Measurements from ENCODE around the gene IP6K2. TPM values are rescaled to one million over a fixed set of nuclear protein-coding genes. Genes with fewer than 3 reads are reported as not detected.
A peak's percentile ranks its signal among the peaks of the same experiment; 100 is the strongest.

The IP6K2 gene
- total RNA-seq, 1 experiment from 2014 or later: 69.2 TPM

DNA sequence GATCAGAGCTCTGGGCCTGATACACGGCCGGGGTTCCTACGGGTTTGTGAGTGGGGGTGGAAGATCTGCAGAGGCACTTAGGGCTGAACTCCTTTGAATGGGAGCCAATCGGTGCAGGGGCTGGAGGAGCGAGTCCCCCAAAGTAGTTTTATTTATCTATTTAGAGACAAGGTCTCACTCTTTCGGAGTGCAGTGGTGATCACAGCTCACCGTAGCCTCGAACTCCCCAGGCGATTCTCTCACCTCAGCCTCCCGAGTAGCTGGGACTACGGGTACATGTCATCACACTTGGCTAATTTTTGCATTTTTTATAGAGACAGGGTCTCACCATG, 52.7 kb downstream of the IP6K2 start:
- no peak for DNase-seq (ENCODE audit: low read depth)

DNA sequence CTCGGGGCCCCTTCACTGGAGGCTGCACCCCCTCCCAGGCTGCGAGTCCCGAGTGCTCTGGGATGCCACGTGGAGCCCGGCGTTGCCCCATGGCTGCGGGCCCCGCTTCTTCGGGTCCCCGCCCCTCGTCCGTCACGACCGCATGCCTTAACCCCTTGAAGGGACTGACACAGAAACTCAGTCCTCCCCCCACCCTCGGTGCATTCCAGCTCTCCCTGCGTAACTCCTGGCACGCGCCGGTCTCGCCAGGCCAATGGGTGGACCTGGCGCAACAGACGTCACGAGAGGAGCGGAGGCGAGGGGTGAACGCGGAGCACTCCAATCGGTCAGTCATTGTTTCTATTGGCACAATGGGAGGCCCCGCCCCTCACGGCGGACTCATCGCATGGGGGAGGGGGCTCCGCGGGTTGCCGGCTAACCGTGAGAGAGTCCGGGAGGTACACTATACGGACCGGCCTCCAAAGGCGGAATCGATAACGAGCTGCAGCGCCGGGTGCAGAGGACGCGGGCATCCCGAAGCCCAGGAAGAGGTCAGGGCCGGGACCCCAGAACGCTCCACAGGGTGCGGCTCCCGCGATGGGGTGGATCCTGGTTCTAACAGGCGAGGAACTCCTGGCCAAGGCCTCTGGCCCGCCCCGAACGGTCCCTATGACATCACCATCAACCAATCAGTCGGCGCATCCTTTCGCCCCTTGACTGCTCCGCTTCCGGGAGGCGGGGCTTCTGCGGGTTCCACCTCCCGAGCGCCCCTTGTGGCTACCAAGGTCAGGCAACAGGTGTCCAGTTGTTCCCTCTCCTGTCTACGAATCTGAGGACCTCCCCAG, 53.3 kb downstream of the IP6K2 start:
- peak; percentile 99 for DNase-seq (ENCODE audit: low read depth)

DNA sequence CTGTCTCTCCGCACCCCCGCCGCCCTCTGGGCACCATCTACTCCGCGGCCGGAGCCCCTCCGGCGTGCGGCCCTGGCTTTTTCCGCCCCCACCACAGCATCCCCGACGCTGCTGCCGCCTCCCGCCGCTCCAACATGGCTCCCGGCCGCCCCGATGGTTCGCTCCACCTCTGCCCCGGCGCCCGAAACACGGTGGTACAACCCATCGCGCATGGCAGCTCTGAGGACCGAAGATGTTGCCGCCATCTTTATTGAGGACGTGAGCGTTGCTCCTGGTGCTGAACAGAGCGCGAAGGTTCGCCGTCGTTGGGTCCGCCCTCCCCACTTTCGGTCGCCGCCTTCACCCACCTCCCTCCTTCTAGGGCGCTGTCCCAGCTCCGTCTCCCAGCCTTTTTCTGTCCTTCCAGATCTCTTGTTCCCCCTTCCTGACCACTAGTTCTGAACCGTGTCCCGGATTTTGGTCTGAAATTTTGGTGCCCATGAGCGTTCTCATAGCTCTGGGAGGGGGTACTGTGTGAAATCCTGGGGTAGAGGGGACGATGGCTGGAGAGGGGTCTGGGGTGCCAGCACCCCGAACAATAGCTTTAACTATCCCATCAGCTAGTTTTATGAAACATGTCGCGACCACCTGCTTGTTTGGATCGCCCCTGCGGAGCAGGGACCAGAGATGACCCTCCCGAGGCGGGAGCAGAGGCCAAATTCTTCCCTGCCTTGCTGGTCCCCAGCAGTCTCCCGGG, 54.1 kb downstream of the IP6K2 start, which contains the start of gene CELSR3:
CELSR3 (minus strand) TSS at position 134 of the 736 bp plus-strand sequence. CDS start 252 bp downstream, outside the sequence.
- DNase-seq (ENCODE audit: low read depth): peak; percentile 93

DNA sequence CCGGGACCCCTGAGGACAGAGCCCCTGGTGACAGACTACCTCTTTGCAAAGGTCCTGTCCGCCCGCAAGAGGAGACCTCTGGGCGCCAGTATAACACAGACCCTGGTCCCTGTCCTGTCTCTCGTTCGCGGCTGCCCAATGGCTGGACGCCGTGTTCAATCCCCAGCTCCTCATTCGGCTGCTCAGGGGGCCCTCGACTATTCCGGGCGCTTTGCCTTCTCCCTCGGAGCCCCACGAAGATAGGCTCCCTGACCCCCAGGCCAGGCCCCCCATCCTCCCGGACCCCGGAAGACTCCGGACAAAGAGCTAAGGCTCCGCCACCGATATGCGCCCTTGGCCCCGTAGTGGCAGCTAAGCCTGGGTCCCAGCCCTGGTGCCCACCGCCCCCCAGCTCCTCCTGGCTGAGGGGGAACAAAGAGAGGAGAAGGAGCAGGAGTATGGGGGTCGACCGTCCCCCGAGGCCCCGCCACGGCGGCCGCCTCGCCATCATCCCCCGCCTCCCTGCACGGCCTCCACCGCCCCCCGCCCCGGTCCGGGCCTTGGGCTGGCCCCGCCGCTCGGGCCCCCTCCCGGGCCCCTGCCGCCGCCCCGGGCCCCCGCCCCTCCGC, 54.8 kb downstream of the IP6K2 start:
- DNase-seq (ENCODE audit: low read depth): no peak

DNA sequence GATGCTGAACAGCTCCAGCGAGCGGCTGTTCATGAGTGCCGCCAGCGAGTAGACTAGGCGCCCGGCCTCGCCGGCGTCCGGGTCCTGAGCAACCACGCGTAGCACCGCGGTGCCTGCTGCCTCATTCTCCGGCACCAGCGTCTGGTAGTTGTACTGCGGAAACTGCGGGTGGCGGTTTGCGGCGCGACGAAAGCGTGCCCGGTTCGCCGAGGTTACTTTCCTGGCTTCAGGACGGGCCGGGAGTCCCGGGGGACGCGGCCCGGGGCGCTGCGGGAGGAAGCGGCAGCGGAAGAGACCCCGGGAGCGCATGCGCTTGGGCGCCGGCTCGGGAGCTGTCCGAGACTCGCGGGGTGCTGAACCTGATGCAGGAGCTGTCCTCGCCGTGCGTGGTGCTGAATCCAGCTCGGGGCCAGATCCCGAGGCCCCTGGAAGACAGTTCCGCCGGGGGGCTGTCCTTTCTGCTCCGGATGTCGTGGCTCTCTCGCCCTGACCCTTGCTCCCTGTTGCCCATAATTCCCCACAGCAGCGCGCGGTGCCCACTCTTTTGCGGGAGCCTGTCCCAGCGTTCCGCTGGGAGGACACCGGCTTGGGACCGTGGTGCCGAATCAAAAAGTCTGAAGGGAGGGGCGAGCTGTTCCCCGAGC, 55.4 kb downstream of the IP6K2 start:
- peak; percentile 29 for DNase-seq (ENCODE audit: low read depth)

DNA sequence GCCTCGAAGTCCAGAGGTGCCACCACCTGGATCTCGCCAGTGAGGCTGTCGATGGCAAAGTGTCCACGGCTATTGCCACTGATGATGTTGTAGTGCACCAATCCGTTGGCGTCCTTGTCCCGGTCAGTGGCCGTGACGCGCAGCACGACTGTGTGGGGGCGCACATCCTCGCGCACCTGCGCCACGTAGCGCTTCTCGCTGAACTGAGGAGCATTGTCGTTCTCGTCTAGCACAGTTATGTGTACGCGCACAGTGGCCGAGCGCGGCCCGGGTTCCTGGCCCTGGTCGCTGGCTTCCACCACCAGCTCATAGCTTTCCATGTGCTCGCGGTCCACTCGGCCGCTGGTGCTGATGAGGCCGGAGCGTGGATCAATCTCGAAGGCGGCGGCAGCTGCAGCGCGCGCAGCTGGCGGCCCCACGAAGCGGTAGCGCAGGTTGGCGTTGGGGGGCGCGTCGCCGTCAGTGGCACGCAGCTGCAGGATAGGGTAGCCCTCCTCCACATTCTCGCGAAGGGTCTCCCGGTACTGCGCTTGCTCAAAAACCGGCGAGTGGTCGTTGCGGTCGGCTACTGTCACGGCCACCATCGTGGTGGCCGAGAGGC, 56.1 kb downstream of the IP6K2 start:
- no peak for DNase-seq (ENCODE audit: low read depth)

DNA sequence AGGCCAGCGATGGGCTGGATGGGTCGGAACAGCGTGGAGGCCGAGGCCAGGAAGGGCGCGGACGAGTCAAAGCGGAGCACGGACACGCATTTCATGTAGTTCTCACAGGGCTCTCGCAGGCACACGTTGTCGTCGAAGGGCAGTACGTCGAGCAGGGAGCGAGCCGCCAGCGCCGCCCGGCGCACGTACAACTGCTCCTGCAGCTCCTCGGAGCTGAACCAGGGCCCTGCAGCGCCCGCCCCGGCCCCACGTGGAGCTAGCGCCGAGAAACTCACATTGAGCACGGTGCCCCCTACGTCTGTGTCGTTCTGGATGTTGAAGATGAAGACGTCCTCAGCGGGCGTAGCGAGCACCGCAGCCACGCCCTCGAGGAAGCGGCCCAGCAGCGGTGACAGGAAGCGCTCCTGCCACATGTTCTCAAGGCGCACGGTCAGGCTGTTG, 60.2 kb downstream of the IP6K2 start:
- DNase-seq (ENCODE audit: low read depth): no peak

DNA sequence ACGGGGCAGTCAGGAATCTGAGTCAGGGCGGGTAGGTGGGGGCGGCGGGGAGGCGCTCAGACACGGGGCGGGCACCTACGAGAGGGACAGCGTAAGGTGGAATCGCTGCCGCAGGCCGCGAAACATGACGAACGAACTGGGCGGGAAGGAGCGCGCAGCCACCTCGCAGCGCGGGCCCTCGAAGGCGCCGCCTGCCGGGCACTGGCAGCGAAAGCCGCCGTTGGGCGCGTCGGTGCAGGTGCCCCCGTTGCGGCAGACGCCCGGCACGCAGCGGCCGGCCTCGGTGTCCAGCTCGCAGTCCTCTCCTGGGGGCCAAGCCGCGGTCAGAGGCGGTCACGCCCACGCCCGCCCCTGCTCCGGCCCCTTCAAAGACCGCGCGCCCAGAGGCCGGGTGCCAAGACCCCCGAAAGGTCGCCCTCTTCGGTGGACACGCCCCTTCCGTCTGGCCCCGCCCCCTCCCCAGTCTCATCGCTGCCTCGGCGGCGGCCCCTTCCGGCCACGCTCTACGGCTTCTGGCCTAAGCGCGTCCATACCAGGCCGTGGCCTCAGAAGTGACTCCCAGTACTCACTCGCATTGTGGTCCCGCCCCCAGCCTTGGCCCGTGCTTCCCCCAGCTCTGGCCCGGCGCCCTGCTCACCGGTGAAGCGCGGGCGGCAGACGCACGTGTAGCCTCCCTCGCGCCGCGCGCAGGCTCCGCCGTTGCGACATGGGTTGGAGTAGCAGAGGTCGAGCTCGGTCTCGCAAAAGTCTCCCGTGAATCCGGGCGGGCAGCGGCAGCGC, 60.8 kb downstream of the IP6K2 start:
- no peak for DNase-seq (ENCODE audit: low read depth)

DNA sequence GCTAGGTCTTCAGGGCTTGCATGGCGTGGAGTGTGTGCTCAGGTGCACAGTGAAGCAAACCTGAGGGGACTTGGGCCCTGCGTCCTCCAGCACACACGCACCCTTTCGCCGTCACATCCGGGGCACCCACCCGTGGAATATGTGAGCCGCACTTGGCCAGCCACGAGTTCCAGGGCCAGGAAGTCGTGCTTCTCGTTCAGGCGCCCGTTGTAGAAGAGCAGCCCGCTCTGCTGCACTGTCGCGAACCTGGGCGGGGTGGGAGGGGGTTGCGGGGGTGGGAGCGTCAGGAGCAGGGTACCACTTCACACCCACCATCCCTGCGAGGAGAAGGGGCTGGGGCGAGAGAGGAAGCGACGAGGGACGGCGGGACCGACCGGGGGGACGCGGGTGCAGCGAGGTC, 61.4 kb downstream of the IP6K2 start:
- no peak for DNase-seq (ENCODE audit: low read depth)

DNA sequence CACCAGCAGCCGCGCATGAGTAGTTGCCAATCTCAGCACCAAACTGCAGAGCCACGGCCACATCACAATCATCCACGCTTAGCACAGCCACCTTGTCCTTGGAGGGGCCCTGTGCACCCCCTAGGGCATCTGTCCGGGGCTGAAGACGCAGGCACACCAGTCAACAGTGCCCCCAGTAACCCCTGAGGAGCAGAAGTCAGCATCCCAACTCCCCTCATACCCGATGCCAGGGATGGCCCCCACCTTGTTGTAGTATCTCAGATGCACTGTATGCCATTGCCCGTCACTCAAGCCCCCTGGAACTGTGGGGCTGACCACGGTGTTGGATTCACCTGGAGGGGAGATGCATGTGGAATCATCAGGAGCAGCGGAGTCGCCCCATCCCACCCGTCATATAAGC, 62.0 kb downstream of the IP6K2 start:
- DNase-seq (ENCODE audit: low read depth): no peak

DNA sequence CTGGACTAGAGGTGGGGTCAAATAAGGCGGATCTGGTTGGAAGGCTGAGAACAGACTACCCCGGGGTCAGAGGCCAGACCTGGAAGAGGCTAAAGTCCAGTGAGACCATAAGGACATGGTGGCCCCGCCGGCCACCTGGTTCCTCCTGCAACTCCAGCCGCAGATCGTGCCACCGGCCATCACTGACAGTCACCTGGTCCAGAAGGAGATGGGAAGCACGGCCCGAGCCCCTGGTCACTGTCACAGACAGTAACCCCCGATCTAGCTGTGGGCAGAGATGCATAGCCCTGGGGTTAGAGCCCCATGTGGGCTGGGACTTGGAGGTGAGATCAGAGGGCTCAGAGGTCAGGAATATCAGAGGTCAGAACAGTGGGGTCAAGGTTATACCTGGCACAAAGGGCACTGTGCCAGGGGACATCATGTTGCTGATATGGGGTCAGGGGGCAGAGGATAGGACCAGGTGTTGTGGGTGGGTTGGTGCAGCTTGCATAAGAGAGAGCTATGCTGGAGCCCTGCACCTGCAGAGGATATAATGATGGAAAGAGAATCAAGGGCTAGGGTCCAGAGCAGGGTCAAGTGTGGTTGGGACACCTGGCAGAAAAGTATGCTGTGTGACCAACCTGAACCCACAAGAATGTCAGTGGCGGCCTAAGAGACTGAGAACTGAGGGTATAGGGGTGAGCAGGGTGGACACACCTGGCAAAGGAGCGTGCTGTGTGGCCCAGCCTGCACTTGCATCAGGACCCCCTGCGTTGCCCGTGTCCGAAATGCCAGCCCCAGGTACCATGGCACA, 63.9 kb downstream of the IP6K2 start:
- no peak for DNase-seq (ENCODE audit: low read depth)

DNA sequence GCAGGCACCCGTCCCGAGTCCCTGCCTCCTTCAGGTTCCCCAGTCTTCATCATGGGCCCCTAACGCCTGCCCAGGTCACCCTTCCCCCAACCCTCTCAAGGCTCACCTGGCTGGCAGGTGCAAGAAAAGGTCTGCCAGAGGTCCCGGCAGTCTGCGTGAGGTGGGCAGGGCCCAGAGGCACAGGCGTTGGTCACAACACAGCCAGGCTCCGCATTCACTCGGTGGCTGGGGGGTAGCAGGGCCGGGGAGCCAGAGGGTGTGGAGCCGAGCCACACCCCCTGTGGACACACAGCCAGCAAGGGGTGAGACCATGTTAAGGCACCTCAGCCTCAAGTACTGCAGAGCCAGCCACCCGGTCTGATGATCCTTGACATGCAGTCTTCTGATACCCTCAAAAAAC, 65.2 kb downstream of the IP6K2 start:
- no peak for DNase-seq (ENCODE audit: low read depth)

DNA sequence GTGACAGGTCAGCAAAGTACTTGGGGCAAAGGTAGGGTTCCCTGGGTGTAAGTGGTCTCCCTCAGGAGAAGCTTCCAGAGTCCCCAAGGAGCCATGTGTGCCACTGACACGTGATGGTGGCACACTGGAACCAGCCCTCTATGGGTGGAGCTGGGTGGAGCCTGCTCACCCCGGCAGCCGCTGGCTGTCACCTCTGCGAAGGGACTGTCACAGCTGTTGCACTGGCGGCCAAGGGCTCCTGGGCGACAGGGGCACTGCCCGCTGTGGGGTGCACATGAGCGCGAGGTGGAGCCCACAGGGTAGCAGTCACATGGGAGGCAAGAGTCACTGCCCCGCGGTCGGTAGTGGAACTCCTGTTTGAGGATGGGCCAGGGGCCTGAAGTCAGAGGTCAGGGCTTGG, 66.3 kb downstream of the IP6K2 start:
- no peak for DNase-seq (ENCODE audit: low read depth)

DNA sequence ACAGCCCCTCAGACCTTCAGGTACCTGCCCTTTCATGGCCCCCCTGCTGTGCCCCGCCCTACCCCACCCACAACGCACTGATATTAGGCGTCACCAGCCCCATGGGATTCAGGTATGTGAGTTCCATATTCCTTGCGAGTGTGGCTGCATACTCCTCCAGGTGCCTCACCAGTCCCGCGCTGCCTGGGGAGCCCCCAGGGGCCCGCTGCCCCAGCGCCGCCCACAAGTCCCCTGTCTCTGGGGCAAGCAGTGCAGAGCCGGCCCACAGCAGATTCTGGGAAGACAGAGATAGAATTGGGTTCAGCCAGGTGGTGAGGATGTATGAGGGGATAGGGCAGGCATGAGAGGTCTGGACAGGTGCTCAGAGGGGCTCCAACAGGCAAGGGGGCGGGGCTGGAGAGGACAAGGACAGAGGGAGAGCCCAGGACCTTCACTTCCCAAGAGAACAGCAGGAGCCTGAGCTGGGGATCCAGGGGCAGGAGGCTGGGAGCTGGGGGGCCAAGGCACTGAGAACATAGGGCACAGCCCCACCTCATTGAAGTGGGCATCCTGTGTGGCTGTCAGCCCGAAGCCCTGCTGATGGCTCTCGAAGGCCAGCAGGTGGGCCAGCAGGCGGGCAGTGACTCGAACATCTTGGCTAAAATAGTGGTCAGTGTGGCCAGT, 68.7 kb downstream of the IP6K2 start:
- DNase-seq (ENCODE audit: low read depth): no peak

DNA sequence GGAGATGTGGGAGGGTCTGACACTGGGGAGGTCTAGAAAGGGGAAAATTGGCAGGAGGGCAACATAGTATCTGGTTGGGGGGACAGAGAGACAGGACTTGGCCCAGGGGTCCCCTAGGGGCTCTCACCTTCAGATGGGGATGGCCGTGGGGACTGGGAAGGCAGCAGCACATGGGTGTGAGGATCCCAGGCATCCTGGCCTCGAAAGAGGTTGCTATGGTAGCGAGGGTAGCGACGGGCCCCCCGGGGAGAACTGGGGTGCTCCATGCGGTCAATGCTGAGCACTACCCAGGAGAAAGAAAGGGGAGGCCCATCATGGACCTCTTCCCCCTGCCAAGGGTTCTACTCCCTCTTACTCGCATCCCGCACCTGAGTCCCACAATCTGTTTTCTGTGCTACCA, 69.3 kb downstream of the IP6K2 start:
- no peak for DNase-seq (ENCODE audit: low read depth)

DNA sequence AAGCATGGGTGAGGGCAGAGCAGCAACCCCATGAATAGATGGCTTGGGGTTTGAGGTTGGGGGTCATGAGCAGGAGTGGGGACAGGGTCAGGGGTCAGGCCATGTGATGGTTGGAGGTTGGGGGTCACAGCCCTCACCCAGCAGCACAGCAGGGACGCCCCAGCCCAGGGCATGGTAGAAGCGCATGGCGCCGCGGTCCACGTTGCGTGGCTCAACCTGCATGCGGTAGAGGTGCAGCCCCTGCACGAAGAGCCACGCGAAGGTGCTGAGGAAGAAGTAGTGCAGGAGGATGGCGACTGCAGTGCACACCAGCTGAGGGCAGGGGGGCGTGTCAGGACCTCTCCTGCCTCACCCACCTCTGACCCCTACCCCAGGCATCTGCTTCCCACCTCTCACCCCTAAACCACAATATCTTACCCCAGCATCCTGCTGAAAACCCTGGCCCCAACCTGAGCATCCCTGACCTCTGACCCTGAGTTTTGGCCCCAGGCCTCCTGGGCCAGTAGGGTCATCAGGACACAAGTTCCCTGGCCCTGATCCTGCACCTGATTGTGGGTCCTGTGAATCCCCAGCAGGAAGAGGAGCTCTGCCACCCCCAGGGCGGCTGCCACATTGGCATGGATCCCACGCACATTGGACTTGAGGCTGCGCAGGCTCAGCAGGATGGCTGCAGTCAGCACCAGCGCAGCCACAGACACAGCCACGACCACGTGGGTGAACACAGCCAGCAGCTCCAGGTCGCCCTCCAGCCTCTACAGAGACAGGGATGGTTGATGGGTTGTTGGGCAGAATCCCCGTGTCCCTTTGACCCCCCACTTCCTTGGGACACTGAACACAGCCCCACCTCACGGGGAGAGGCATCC, 71.9 kb downstream of the IP6K2 start:
- DNase-seq (ENCODE audit: low read depth): no peak

DNA sequence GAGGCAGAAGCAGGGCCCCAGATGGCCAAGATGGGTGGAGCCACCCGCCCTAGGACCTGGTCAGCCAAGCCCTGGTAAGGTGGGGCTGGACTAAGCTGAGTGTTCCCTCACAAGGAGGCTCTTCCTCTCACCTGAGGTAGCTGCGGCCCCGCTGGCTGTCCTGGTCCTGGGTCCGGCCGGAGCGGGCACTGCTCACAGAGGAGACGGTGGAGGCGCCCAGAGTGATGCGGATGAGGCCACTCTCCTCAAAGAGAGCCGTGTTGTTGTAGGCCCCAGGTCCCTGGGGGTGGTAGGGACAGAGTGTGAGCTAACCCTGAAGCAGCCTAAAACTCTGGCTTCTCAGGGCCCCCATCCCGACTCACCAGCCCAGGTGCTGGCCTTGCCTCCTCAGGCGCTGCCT, 74.4 kb downstream of the IP6K2 start:
- DNase-seq (ENCODE audit: low read depth): no peak

DNA sequence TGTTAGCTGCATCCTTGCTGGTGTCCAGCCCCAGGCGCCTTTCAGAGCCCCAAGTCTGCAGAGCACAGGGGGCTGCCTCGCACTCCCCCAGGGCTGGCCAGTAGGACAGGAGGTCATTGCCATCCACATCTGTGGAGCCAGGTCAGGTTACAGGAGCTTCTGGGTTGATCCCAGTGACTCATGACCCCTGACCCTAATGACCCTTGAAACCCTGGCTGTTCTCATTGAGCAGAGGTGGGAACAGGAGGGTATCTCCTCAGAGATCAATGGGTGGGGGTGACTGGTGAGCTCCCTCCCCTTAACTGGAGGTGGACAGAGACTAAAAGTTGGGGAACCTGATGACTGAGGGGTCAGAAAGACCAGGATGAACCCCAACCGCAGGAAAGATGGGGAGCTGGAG, 75.6 kb downstream of the IP6K2 start:
- DNase-seq (ENCODE audit: low read depth): no peak

All from LHCN-M2 (cell line).